Type B pancreatic cell (in vitro differentiated cells): Measurements from ENCODE around the gene LRMDA. TPM values are rescaled to one million over a fixed set of nuclear protein-coding genes. Genes with fewer than 3 reads are reported as not detected.
"Not testable (repeated sequence)": the region's sequence is repeated elsewhere in the genome, so short reads cannot be mapped to it uniquely, and the experiment has no call there.

Experiments used
- DNase-seq: peaks from one replicate; pipeline ENCODE4 v3.0.0; 2021; ENCODE audit warnings: mixed read lengths; ENCODE audit not compliant: unreplicated experiment; ENCODE audit errors: extremely low spot score
- H3K27ac Mint-ChIP-seq: 2 replicates; pipeline ENCODE4 v1.8.0; 2021; ENCODE audit warnings: mild to moderate bottlenecking, mixed read lengths
- H3K27me3 Mint-ChIP-seq: 2 replicates; pipeline ENCODE4 v1.8.0; 2021; ENCODE audit warnings: mixed read lengths
- H3K36me3 Mint-ChIP-seq: 2 replicates; pipeline ENCODE4 v1.8.0; 2021; ENCODE audit warnings: mixed read lengths
- H3K4me1 Mint-ChIP-seq: one replicate; pipeline ENCODE4 v1.8.0; 2021; ENCODE audit warnings: mixed read lengths; ENCODE audit not compliant: unreplicated experiment
- H3K4me3 Mint-ChIP-seq: 2 replicates; pipeline ENCODE4 v1.8.0; 2021; ENCODE audit warnings: mild to moderate bottlenecking, mixed read lengths
- H3K9me3 Mint-ChIP-seq: 2 replicates; pipeline ENCODE4 v1.8.0; 2021; ENCODE audit warnings: mixed read lengths
- total RNA-seq: library from RNA; stranded (reverse); gene quantifications from 2 replicates; pipeline ENCODE4 v1.2.1, GENCODE V29; 2021; ENCODE audit warnings: low replicate concordance
- TF ChIP-seq, protein P1 (sequence below): fragments of 200-600 bp; sonication (generic); conservative IDR thresholded peaks from 2 replicates; pipeline ENCODE4 v1.5.0; 2021; ENCODE audit warnings: antibody characterized with exemption, mild to moderate bottlenecking

The LRMDA gene
- total RNA-seq, 1 donor from 2014 or later: 2.0 TPM

- Mint-ChIP-seq H3K4me1 (peaks cover 23% of the 10 kb centered on the region), H3K27me3 (peaks cover 45% of the 10 kb centered on the region), H3K9me3 (peaks cover 7% of the 10 kb centered on the region), H3K4me3 (no peak overlapping the region), H3K27ac (no peak overlapping the region), H3K36me3 (peaks cover 3% of the 10 kb centered on the region)
- DNase-seq: no peak
- TF ChIP-seq, protein P1, sequence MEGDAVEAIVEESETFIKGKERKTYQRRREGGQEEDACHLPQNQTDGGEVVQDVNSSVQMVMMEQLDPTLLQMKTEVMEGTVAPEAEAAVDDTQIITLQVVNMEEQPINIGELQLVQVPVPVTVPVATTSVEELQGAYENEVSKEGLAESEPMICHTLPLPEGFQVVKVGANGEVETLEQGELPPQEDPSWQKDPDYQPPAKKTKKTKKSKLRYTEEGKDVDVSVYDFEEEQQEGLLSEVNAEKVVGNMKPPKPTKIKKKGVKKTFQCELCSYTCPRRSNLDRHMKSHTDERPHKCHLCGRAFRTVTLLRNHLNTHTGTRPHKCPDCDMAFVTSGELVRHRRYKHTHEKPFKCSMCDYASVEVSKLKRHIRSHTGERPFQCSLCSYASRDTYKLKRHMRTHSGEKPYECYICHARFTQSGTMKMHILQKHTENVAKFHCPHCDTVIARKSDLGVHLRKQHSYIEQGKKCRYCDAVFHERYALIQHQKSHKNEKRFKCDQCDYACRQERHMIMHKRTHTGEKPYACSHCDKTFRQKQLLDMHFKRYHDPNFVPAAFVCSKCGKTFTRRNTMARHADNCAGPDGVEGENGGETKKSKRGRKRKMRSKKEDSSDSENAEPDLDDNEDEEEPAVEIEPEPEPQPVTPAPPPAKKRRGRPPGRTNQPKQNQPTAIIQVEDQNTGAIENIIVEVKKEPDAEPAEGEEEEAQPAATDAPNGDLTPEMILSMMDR: no peak
These were observed 82.0 kb downstream of the LRMDA start for GRCh38 chr10:75513292-75513885.

- H3K36me3 Mint-ChIP-seq: peaks cover 3% of the 10 kb centered on the region
- peaks cover 59% of the 10 kb centered on the region for H3K27me3 Mint-ChIP-seq
- H3K4me3 Mint-ChIP-seq: no peak overlapping the region
- TF ChIP-seq, protein P1: no peak
- H3K9me3 Mint-ChIP-seq: peaks cover 7% of the 10 kb centered on the region
- H3K27ac Mint-ChIP-seq: no peak overlapping the region
- DNase-seq: no peak
- H3K4me1 Mint-ChIP-seq: peaks cover 12% of the 10 kb centered on the region
These were observed 83.4 kb downstream of the LRMDA start for GRCh38 chr10:75514830-75515229.

DNA sequence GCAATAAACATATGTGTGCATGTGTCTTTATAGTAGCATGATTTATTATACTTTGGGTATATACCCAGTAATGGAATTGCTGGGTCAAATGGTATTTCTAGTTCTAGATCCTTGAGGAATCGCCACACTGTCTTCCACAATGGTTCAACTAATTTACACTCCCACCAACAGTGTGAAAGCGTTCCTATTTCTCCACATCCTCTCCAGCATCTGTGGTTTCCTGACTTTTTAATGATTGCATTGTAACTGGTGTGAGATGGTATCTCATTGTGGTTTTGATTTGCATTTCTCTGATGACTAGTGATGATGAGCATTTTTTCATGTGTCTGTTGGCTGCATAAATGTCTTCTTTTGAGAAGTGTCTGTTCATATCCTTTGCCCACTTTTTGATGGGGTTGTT is 84.7 kb downstream of the LRMDA start:
- not testable (repeated sequence) for H3K9me3 Mint-ChIP-seq, H3K27ac Mint-ChIP-seq, DNase-seq, H3K36me3 Mint-ChIP-seq, H3K4me3 Mint-ChIP-seq
- peaks cover 12% of the 10 kb centered on the region for H3K4me1 Mint-ChIP-seq
- peaks cover 60% of the 10 kb centered on the region for H3K27me3 Mint-ChIP-seq

GRCh38 chr10:75519213-75519612 is 87.8 kb downstream of the LRMDA start:
- not testable (repeated sequence) for DNase-seq, H3K9me3 Mint-ChIP-seq, H3K36me3 Mint-ChIP-seq, H3K4me3 Mint-ChIP-seq, H3K4me1 Mint-ChIP-seq, H3K27ac Mint-ChIP-seq
- peaks cover 59% of the 10 kb centered on the region for H3K27me3 Mint-ChIP-seq

DNA sequence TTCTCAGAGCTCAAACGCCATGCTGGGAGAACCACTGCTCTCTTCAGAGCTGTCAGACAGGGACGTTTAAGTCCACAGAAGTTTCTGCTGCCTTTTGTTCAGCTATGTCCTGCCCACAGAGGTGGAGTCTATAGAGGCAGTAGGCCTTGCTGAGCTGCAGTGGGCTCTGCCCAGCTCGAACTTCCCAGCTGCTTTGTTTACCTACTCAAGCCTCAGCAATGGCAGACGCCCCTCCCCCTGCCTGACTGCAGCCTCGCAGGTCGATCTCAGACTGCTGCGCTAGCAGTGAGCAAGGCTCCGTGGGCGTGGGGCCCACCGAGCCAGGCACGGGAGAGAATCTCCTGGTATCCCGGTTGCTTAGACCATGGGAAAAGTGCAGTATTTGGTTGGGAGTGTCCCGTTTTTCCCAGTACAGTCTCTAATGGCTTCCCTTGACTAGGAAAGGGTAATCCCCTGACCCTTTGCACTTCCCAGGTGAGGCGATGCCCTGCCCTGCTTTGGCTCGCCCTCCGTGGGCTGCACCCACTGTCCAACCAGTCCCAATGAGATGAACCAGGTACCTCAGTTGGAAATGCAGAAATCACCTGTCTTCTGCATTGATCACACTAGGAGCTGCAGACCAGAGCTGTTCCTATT is 89.9 kb downstream of the LRMDA start:
- not testable (repeated sequence) for H3K4me3 Mint-ChIP-seq, DNase-seq, H3K4me1 Mint-ChIP-seq, H3K27ac Mint-ChIP-seq, H3K9me3 Mint-ChIP-seq, H3K36me3 Mint-ChIP-seq
- H3K27me3 Mint-ChIP-seq: peaks cover 63% of the 10 kb centered on the region

GRCh38 chr10:75525067-75525466 is 93.6 kb downstream of the LRMDA start:
- no peaks in the 10 kb centered on the region for H3K4me1 Mint-ChIP-seq
- H3K4me3 Mint-ChIP-seq: no peak overlapping the region
- peaks cover 43% of the 10 kb centered on the region for H3K27me3 Mint-ChIP-seq
- H3K9me3 Mint-ChIP-seq: peaks cover 10% of the 10 kb centered on the region
- H3K36me3 Mint-ChIP-seq: peaks cover 3% of the 10 kb centered on the region
- no peak for DNase-seq
- no peak overlapping the region for H3K27ac Mint-ChIP-seq
- TF ChIP-seq, protein P1: no peak

DNA sequence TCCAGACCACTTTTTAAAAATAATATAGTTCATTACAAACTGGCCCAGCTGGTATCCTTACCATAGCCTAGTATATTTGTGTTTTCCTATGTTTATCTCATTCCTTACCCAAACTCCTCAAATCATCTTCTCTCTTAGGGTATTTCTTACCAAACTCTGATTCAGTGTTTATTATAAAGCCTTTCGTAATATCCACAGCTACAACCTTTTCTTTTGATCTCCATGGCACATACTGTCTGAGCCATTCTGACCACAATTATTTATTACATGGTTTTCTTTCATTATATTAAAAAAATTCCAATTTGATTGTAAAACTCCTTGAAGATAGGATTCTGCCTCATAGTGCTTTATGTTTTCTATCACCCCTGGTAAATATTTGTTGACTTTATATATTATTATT is 94.2 kb downstream of the LRMDA start:
- H3K4me3 Mint-ChIP-seq: no peak overlapping the region
- no peak overlapping the region for H3K27ac Mint-ChIP-seq
- TF ChIP-seq, protein P1: no peak
- H3K36me3 Mint-ChIP-seq: peaks cover 3% of the 10 kb centered on the region
- no peak for DNase-seq
- peaks cover 10% of the 10 kb centered on the region for H3K9me3 Mint-ChIP-seq
- peaks cover 5% of the 10 kb centered on the region for H3K4me1 Mint-ChIP-seq
- peaks cover 38% of the 10 kb centered on the region for H3K27me3 Mint-ChIP-seq
